Lower leg skin (tissue), 3 donors: Measurements from ENCODE around the gene TUT7.

Experiments used
- CTCF ChIP-seq, 3 donors: fragments of 450-650 bp; IDR thresholded peaks; one replicate each; pipeline ENCODE4 v1.5.1; 2016; ENCODE audit warnings: antibody characterized with exemption in 3 of 3, mild to moderate bottlenecking in 3 of 3, moderate library complexity in 2 of 3
- POLR2A ChIP-seq, 2 donors: fragments of 450-650 bp; IDR thresholded peaks; one replicate each; pipeline ENCODE4 v1.6.1; 2016 to 2017; ENCODE audit warnings: antibody characterized with exemption in 2 of 2, mild to moderate bottlenecking in 1 of 2, moderate library complexity in 1 of 2

GRCh38 chr9:86252870-86253269 is 101.3 kb downstream of the TUT7 start:
- TF ChIP-seq CTCF (IDR thresholded peaks at IDR 0.05) (no peak), POLR2A (IDR thresholded peaks at IDR 0.05) (no peak)
